Measurements from ENCODE around the gene GMIP.

DNA sequence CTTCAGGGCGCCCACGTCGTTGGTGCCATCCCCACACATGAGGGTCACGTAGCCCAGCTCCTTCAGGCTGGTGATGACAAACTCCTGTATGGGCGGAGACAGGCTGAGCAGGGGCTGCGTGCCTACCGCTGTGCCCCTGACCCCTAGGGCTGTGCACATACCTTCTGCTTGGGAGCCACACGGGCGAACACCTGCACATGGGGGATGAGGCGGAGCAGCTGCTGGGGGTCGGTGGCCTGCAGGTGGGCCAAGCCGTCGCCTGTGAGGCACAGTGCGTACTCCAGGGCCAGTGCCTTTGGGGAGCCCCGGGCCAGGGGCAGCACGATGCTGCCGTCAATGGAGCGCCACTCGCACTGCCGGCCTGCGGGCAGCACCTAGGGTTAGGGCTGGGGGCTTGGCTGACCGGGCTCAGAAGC, 6.1 kb upstream of the GMIP start:
- TF ChIP-seq, protein P1, sequence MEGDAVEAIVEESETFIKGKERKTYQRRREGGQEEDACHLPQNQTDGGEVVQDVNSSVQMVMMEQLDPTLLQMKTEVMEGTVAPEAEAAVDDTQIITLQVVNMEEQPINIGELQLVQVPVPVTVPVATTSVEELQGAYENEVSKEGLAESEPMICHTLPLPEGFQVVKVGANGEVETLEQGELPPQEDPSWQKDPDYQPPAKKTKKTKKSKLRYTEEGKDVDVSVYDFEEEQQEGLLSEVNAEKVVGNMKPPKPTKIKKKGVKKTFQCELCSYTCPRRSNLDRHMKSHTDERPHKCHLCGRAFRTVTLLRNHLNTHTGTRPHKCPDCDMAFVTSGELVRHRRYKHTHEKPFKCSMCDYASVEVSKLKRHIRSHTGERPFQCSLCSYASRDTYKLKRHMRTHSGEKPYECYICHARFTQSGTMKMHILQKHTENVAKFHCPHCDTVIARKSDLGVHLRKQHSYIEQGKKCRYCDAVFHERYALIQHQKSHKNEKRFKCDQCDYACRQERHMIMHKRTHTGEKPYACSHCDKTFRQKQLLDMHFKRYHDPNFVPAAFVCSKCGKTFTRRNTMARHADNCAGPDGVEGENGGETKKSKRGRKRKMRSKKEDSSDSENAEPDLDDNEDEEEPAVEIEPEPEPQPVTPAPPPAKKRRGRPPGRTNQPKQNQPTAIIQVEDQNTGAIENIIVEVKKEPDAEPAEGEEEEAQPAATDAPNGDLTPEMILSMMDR (conservative IDR thresholded peaks at IDR 0.05; ENCODE audit: low read depth, low read length): no peak
- no peak for TF ChIP-seq EZH2phosphoT487 (IDR thresholded peaks at IDR 0.05; ENCODE audit: borderline replicate concordance, low read length)

All from PC-3 (cell line).